ENCODE measurements around the gene CRTAC1. TPM values are rescaled to one million over a fixed set of nuclear protein-coding genes. Genes with fewer than 3 reads are reported as not detected.

The CRTAC1 gene
- total and polyA plus RNA-seq, 11 donors = 0.38 to 8.6 (median 1.7) TPM

- H3K4me1 ChIP-seq = no peaks in the 10 kb centered on the region
- no peak for ATAC-seq
- H3K9me3 ChIP-seq = no peaks in the 10 kb centered on the region
- WGBS, 4 donors = 4 to 6% (median 5%) methylated on average over 2 of the region's 2 CpGs
- H3K4me3 ChIP-seq = no peak overlapping the region
- no peak for DNase-seq
- TF ChIP-seq, protein P1, sequence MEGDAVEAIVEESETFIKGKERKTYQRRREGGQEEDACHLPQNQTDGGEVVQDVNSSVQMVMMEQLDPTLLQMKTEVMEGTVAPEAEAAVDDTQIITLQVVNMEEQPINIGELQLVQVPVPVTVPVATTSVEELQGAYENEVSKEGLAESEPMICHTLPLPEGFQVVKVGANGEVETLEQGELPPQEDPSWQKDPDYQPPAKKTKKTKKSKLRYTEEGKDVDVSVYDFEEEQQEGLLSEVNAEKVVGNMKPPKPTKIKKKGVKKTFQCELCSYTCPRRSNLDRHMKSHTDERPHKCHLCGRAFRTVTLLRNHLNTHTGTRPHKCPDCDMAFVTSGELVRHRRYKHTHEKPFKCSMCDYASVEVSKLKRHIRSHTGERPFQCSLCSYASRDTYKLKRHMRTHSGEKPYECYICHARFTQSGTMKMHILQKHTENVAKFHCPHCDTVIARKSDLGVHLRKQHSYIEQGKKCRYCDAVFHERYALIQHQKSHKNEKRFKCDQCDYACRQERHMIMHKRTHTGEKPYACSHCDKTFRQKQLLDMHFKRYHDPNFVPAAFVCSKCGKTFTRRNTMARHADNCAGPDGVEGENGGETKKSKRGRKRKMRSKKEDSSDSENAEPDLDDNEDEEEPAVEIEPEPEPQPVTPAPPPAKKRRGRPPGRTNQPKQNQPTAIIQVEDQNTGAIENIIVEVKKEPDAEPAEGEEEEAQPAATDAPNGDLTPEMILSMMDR (IDR thresholded peaks at IDR 0.05) = no peak
- no peak for TF ChIP-seq POLR2A (IDR thresholded peaks at IDR 0.05)
- no peaks in the 10 kb centered on the region for H3K36me3 ChIP-seq
- no peak overlapping the region for H3K27ac ChIP-seq
- intact Hi-C loops (cut with DNase I) = no loop called here
- peaks cover 0 to 23% (median 3%) of the 10 kb centered on the region in 9 donors for H3K27me3 ChIP-seq
These were observed 44.0 kb upstream of the CRTAC1 start for GRCh38 chr10:98074315-98074911.

- WGBS, 4 donors = 79 to 86% (median 82%) methylated on average over 5 of the region's 5 CpGs
- peaks cover 0 to 34% (median 0%) of the 10 kb centered on the region in 9 donors for H3K27me3 ChIP-seq
- no peaks in the 10 kb centered on the region for H3K4me1 ChIP-seq
- TF ChIP-seq POLR2A (IDR thresholded peaks at IDR 0.05) = no peak
- TF ChIP-seq, protein P1 (IDR thresholded peaks at IDR 0.05) = no peak
- H3K27ac ChIP-seq = no peak overlapping the region
- intact Hi-C loops (cut with DNase I) = no loop called here
- no peak for DNase-seq
- no peak overlapping the region for H3K4me3 ChIP-seq
- no peaks in the 10 kb centered on the region for H3K36me3 ChIP-seq
- no peaks in the 10 kb centered on the region for H3K9me3 ChIP-seq
- no peak for ATAC-seq
These were observed 36.7 kb upstream of the CRTAC1 start for GRCh38 chr10:98067165-98067564.

GRCh38 chr10:98063740-98064027, 33.3 kb upstream of the CRTAC1 start:
- ATAC-seq (no peak), DNase-seq (no peak)
- H3K36me3 ChIP-seq = no peaks in the 10 kb centered on the region
- no peak overlapping the region for H3K27ac ChIP-seq
- TF ChIP-seq, protein P1 (IDR thresholded peaks at IDR 0.05) = no peak
- no peak for TF ChIP-seq POLR2A (IDR thresholded peaks at IDR 0.05)
- no peak overlapping the region for H3K4me3 ChIP-seq
- intact Hi-C loops (cut with DNase I) = no loop called here
- no peaks in the 10 kb centered on the region for H3K9me3 ChIP-seq
- peaks cover 0 to 39% (median 0%) of the 10 kb centered on the region in 9 donors for H3K27me3 ChIP-seq
- no peaks in the 10 kb centered on the region for H3K4me1 ChIP-seq

DNA sequence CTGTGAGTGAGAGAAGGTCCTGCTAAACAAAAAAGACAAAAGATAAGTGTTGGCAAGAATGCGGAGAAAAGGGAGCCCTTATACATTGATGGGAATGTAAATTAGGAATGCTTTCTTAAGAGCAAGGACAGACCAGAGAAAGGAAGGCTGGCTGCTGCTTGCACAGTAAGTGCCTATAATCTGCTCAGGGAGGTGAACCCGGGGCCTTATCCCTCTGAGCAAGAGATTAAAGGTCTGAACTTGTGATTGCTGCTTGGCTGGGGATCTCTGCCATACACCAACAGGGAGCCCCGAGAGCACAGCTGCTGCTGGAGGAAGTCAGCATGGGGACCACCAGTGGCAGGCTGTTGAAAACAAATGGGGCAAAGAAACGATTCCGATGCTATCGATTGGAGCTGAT, 32.0 kb upstream of the CRTAC1 start:
- H3K36me3 ChIP-seq = no peaks in the 10 kb centered on the region
- H3K27ac ChIP-seq = no peak overlapping the region
- 56 to 65% (median 62%) methylated on average over 6 of the region's 6 CpGs for WGBS, 4 donors
- TF ChIP-seq POLR2A (IDR thresholded peaks at IDR 0.05) = no peak
- intact Hi-C loops (cut with DNase I) = no loop called here
- DNase-seq = no peak
- peaks cover 0 to 29% (median 0%) of the 10 kb centered on the region in 9 donors for H3K27me3 ChIP-seq
- no peak for ATAC-seq
- H3K4me1 ChIP-seq = no peaks in the 10 kb centered on the region
- no peaks in the 10 kb centered on the region for H3K9me3 ChIP-seq
- no peak overlapping the region for H3K4me3 ChIP-seq

GRCh38 chr10:98060079-98060478, 29.7 kb upstream of the CRTAC1 start:
- no peaks in the 10 kb centered on the region for H3K4me1 ChIP-seq
- no peak overlapping the region for H3K27ac ChIP-seq
- no peak for ATAC-seq
- no peaks in the 10 kb centered on the region for H3K9me3 ChIP-seq
- no peak for DNase-seq
- H3K4me3 ChIP-seq = no peak overlapping the region
- TF ChIP-seq POLR2A (IDR thresholded peaks at IDR 0.05) = no peak
- TF ChIP-seq, protein P1 (IDR thresholded peaks at IDR 0.05) = no peak
- intact Hi-C loops (cut with DNase I) = no loop called here
- WGBS, 4 donors = 75 to 82% (median 81%) methylated on average over 10 of the region's 10 CpGs
- no peaks in the 10 kb centered on the region for H3K36me3 ChIP-seq
- H3K27me3 ChIP-seq = peaks cover 0 to 19% (median 0%) of the 10 kb centered on the region in 9 donors

Measured in heart left ventricle (tissue), 16 donors.